Trophoblast cell (in vitro differentiated cells and primary cell): ENCODE measurements around the gene SCN4A.

Experiments used
- DNase-seq, 2 donors: peaks; one replicate each; pipeline ENCODE4 v3.0.0-alpha.2; 2016
- H2AFZ ChIP-seq: 2 replicates; pipeline ENCODE4 v1.6.1; 2013; ENCODE audit warnings: low read length, moderate library complexity, mild to moderate bottlenecking; ENCODE audit not compliant: insufficient read depth, poor library complexity
- H2AK5ac ChIP-seq: 2 replicates; pipeline ENCODE4 v1.6.1; 2013; ENCODE audit warnings: mild to moderate bottlenecking, low read length
- H2BK120ac ChIP-seq: 2 replicates; pipeline ENCODE4 v1.6.1; 2013; ENCODE audit warnings: low read length, mild to moderate bottlenecking, moderate library complexity; ENCODE audit not compliant: insufficient read depth, poor library complexity
- H2BK12ac ChIP-seq: 2 replicates; pipeline ENCODE4 v1.6.1; 2013; ENCODE audit warnings: mild to moderate bottlenecking, low read length, moderate library complexity
- H2BK5ac ChIP-seq: 2 replicates; pipeline ENCODE4 v1.6.1; 2013; ENCODE audit warnings: low read length, low read depth, moderate library complexity, mild to moderate bottlenecking; ENCODE audit not compliant: poor library complexity
- H3K14ac ChIP-seq: 2 replicates; pipeline ENCODE4 v1.6.1; 2013; ENCODE audit warnings: mild to moderate bottlenecking, low read length
- H3K18ac ChIP-seq: 2 replicates; pipeline ENCODE4 v1.6.1; 2013; ENCODE audit warnings: mild to moderate bottlenecking, low read length
- H3K23ac ChIP-seq: 2 replicates; pipeline ENCODE4 v1.6.1; 2013; ENCODE audit warnings: low read length
- H3K27ac ChIP-seq: 2 replicates; pipeline ENCODE4 v1.5.1; 2013; ENCODE audit warnings: low read depth, mild to moderate bottlenecking, inconsistent platforms, low read length, moderate library complexity
- H3K27me3 ChIP-seq: 2 replicates; pipeline ENCODE4 v1.6.1; 2013; ENCODE audit warnings: inconsistent platforms, mild to moderate bottlenecking, low read length, moderate library complexity; ENCODE audit not compliant: insufficient read depth
- H3K36me3 ChIP-seq, 2 experiments: 1 replicate in 1 of 2; 2 replicates in 1 of 2; pipeline ENCODE4 v1.6.1; 2013; ENCODE audit warnings: low read length in 2 of 2, mild to moderate bottlenecking in 2 of 2, moderate library complexity in 1 of 2; ENCODE audit not compliant: insufficient read depth in 2 of 2, control insufficient read depth in 1 of 2
- H3K4ac ChIP-seq: 2 replicates; pipeline ENCODE4 v1.6.1; 2013; ENCODE audit warnings: low read depth, mild to moderate bottlenecking, low read length, moderate library complexity
- H3K4me1 ChIP-seq, 2 experiments: 1 replicate in 1 of 2; 2 replicates in 1 of 2; pipeline ENCODE4 v1.6.1; 2013; ENCODE audit warnings: low read length in 2 of 2, mild to moderate bottlenecking in 2 of 2, moderate library complexity in 1 of 2; ENCODE audit not compliant: insufficient read depth in 2 of 2, control insufficient read depth in 1 of 2
- H3K4me2 ChIP-seq: 2 replicates; pipeline ENCODE4 v1.6.1; 2013; ENCODE audit warnings: inconsistent platforms, mild to moderate bottlenecking, low read length, moderate library complexity
- H3K4me3 ChIP-seq: 2 replicates; pipeline ENCODE4 v1.5.1; 2013; ENCODE audit warnings: mild to moderate bottlenecking, low read depth, low read length, inconsistent platforms
- H3K79me1 ChIP-seq: one replicate; pipeline ENCODE4 v1.6.1; 2013; ENCODE audit warnings: low read length
- H3K79me2 ChIP-seq: 2 replicates; pipeline ENCODE4 v1.6.1; 2013; ENCODE audit warnings: low read length, mild to moderate bottlenecking; ENCODE audit not compliant: control insufficient read depth, insufficient read depth, poor library complexity
- H3K9ac ChIP-seq: 2 replicates; pipeline ENCODE4 v1.6.1; 2013; ENCODE audit warnings: mild to moderate bottlenecking, low read length
- H3K9me3 ChIP-seq: 2 replicates; pipeline ENCODE4 v1.6.1; 2013; ENCODE audit warnings: low read depth, mild to moderate bottlenecking, control low read depth, inconsistent platforms, low read length; ENCODE audit not compliant: insufficient read depth
- H4K12ac ChIP-seq: 2 replicates; pipeline ENCODE4 v1.6.1; 2013; ENCODE audit warnings: low read depth, mild to moderate bottlenecking, low read length, moderate library complexity
- H4K8ac ChIP-seq: 2 replicates; pipeline ENCODE4 v1.6.1; 2013; ENCODE audit warnings: low read depth, mild to moderate bottlenecking, low read length, moderate library complexity
- H4K91ac ChIP-seq: one replicate; pipeline ENCODE4 v1.6.1; 2013; ENCODE audit warnings: low read depth, mild to moderate bottlenecking, low read length, moderate library complexity
- WGBS: extraction: QIAGEN DNeasy Blood & Tissue Kit; methylation state at CpG from one replicate; pipeline ENCODE4 v1.1.7; 2013; ENCODE audit warnings: missing lambda C conversion rate; ENCODE audit not compliant: insufficient read length, insufficient coverage; ENCODE audit errors: extremely low coverage; 5-methylcytosine and 5-hydroxymethylcytosine counted together

Gene SCN4A

GRCh38 chr17:64003526-64004121 lies 30.9 kb upstream of the SCN4A start:
- no peak overlapping the region for H2BK120ac ChIP-seq
- H3K9ac ChIP-seq, result no peak overlapping the region
- H3K14ac ChIP-seq, result no peak overlapping the region
- H3K79me1 ChIP-seq, result no peaks in the 10 kb centered on the region
- H2BK5ac ChIP-seq, result no peak overlapping the region
- no peaks in the 10 kb centered on the region for H3K79me2 ChIP-seq
- H4K91ac ChIP-seq, result no peak overlapping the region
- H4K8ac ChIP-seq, result no peak overlapping the region
- H3K9me3 ChIP-seq, result peaks cover 6% of the 10 kb centered on the region
- H3K27ac ChIP-seq, result no peak overlapping the region
- H3K4me1 ChIP-seq, result peaks cover 0 to 3% of the 10 kb centered on the region in 2 experiments
- no peak overlapping the region for H3K23ac ChIP-seq
- H3K4me2 ChIP-seq, result no peak overlapping the region
- no peak overlapping the region for H3K18ac ChIP-seq
- H2AFZ ChIP-seq, result no peak overlapping the region
- H4K12ac ChIP-seq, result no peak overlapping the region
- no peaks in the 10 kb centered on the region for H3K36me3 ChIP-seq
- WGBS, result no CpG with 5 or more reads among the region's 13 CpGs
- no peak overlapping the region for H2AK5ac ChIP-seq
- DNase-seq, result no peak
- no peak overlapping the region for H3K4ac ChIP-seq
- no peak overlapping the region for H3K4me3 ChIP-seq
- H3K27me3 ChIP-seq, result no peaks in the 10 kb centered on the region
- no peak overlapping the region for H2BK12ac ChIP-seq

- Histone ChIP-seq H2BK12ac (no peak overlapping the region), H2AFZ (no peak overlapping the region), H3K79me2 (no peaks in the 10 kb centered on the region), H2BK120ac (no peak overlapping the region), H4K8ac (no peak overlapping the region), H2BK5ac (no peak overlapping the region), H3K27me3 (no peaks in the 10 kb centered on the region), H4K12ac (no peak overlapping the region), H4K91ac (no peak overlapping the region), H3K27ac (no peak overlapping the region), H3K4me3 (no peak overlapping the region), H3K18ac (no peak overlapping the region), H2AK5ac (no peak overlapping the region), H3K79me1 (peaks cover 2% of the 10 kb centered on the region), H3K9me3 (peaks cover 6% of the 10 kb centered on the region), H3K36me3 (no peaks in the 10 kb centered on the region), H3K4me2 (no peak overlapping the region), H3K23ac (no peak overlapping the region), H3K9ac (no peak overlapping the region), H3K14ac (no peak overlapping the region), H3K4ac (no peak overlapping the region), H3K4me1 (peaks cover 2 to 5% of the 10 kb centered on the region in 2 experiments)
- WGBS, result no CpG with 5 or more reads among the region's 22 CpGs
- no peak for DNase-seq
These were observed 30.2 kb upstream of the SCN4A start for GRCh38 chr17:64002658-64003525.

GRCh38 chr17:64001763-64002529 lies 29.2 kb upstream of the SCN4A start:
- H4K12ac ChIP-seq, result no peak overlapping the region
- H3K4me1 ChIP-seq, result peaks cover 8 to 12% of the 10 kb centered on the region in 2 experiments
- no peak overlapping the region for H2BK5ac ChIP-seq
- H4K8ac ChIP-seq, result no peak overlapping the region
- H3K27ac ChIP-seq, result no peak overlapping the region
- H2AK5ac ChIP-seq, result no peak overlapping the region
- no peaks in the 10 kb centered on the region for H3K36me3 ChIP-seq
- peaks cover 2% of the 10 kb centered on the region for H3K79me1 ChIP-seq
- no peaks in the 10 kb centered on the region for H3K27me3 ChIP-seq
- no peak overlapping the region for H3K18ac ChIP-seq
- no peak overlapping the region for H2BK120ac ChIP-seq
- H2AFZ ChIP-seq, result no peak overlapping the region
- DNase-seq, result no peak
- H3K4me3 ChIP-seq, result no peak overlapping the region
- H3K4ac ChIP-seq, result no peak overlapping the region
- no peak overlapping the region for H3K9ac ChIP-seq
- H2BK12ac ChIP-seq, result no peak overlapping the region
- peaks cover 6% of the 10 kb centered on the region for H3K9me3 ChIP-seq
- WGBS, result no CpG with 5 or more reads among the region's 14 CpGs
- no peaks in the 10 kb centered on the region for H3K79me2 ChIP-seq
- H3K4me2 ChIP-seq, result no peak overlapping the region
- H3K14ac ChIP-seq, result no peak overlapping the region
- no peak overlapping the region for H4K91ac ChIP-seq
- no peak overlapping the region for H3K23ac ChIP-seq

GRCh38 chr17:64001091-64001579 lies 28.4 kb upstream of the SCN4A start:
- Histone ChIP-seq H3K79me1 (peaks cover 2% of the 10 kb centered on the region), H4K91ac (no peak overlapping the region), H3K4me1 (peaks cover 8 to 12% of the 10 kb centered on the region in 2 experiments), H3K4me2 (no peak overlapping the region), H3K9ac (no peak overlapping the region), H3K79me2 (no peaks in the 10 kb centered on the region), H3K9me3 (peaks cover 6% of the 10 kb centered on the region), H2BK12ac (no peak overlapping the region), H3K18ac (no peak overlapping the region), H2BK120ac (no peak overlapping the region), H4K8ac (no peak overlapping the region), H3K14ac (no peak overlapping the region), H3K4me3 (no peak overlapping the region), H3K23ac (no peak overlapping the region), H2BK5ac (no peak overlapping the region), H2AK5ac (no peak overlapping the region), H3K27me3 (no peaks in the 10 kb centered on the region), H3K36me3 (no peaks in the 10 kb centered on the region), H4K12ac (no peak overlapping the region), H2AFZ (no peak overlapping the region), H3K27ac (no peak overlapping the region), H3K4ac (no peak overlapping the region)
- no peak for DNase-seq
- no CpG with 5 or more reads among the region's 7 CpGs for WGBS
